A549 (cell line): Measurements from ENCODE around the gene MCCC1.

Experiments
- SREBF2 ChIP-seq: fragments of 450-650 bp; IDR thresholded peaks from 2 replicates; pipeline ENCODE4 v1.6.1; 2014; ENCODE audit warnings: mild to moderate bottlenecking, moderate library complexity
- TF ChIP-seq, protein P1 (sequence below): fragments of >200 bp; sonication (Bioruptor Twin); formaldehyde crosslinking; IDR thresholded peaks from 3 replicates; pipeline ENCODE4 v1.5.1; 2016

DNA sequence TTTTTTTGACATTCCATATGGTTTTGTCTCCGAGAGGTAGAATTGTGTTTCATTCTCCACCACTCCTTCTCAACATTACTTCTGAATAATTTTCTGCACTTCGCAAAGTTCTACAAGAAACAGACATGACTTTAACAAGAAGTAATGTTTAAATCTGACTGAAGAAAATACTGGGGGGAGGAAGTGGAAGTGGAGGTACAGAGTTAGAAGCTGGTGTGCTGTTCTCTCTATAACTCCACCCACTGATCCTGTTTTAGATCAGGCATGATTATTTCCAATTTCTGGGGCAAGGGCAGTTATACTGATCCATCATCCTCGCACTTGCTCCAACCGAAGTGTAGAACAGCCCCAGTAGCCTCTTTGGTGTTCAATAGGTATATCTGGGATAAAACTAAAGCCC is 9.2 kb upstream of the MCCC1 start:
- TF ChIP-seq, protein P1, sequence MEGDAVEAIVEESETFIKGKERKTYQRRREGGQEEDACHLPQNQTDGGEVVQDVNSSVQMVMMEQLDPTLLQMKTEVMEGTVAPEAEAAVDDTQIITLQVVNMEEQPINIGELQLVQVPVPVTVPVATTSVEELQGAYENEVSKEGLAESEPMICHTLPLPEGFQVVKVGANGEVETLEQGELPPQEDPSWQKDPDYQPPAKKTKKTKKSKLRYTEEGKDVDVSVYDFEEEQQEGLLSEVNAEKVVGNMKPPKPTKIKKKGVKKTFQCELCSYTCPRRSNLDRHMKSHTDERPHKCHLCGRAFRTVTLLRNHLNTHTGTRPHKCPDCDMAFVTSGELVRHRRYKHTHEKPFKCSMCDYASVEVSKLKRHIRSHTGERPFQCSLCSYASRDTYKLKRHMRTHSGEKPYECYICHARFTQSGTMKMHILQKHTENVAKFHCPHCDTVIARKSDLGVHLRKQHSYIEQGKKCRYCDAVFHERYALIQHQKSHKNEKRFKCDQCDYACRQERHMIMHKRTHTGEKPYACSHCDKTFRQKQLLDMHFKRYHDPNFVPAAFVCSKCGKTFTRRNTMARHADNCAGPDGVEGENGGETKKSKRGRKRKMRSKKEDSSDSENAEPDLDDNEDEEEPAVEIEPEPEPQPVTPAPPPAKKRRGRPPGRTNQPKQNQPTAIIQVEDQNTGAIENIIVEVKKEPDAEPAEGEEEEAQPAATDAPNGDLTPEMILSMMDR, result no peak
- TF ChIP-seq SREBF2, result no peak
